Measurements from ENCODE around the gene STAM2.
"Not testable (repeated sequence)": the region's sequence is repeated elsewhere in the genome, so short reads cannot be mapped to it uniquely, and the experiment has no call there.

STAM2 gene

DNA sequence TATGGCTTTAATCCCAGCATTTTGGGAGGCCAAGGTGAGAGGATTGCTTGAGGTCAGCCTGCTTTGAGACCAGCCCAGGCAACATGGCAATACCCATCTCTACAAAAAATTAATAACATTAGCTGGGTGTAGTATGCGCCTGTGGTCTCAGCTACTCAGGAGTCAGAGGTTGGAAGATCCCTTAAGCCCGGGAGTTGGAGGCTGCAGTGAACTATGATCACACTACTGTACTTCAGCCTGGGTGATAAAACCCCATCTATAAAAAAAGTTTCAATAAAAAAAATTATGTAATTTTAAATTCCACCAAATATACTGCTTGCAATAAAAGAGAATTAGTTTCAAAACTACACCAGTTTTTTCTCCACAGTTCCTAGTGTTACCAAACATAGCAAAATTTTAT lies 53.4 kb downstream of the STAM2 start:
- H3K4me3 ChIP-seq (ENCODE audit: low read depth, low read length) = no peak overlapping the region
- no peak for TF ChIP-seq CTCF (IDR thresholded peaks at IDR 0.05; ENCODE audit: low read depth, low read length)

- TF ChIP-seq CTCF (IDR thresholded peaks at IDR 0.05; ENCODE audit: low read depth, low read length) = no peak
- H3K4me3 ChIP-seq (ENCODE audit: low read depth, low read length) = no peak overlapping the region
These were observed 55.1 kb downstream of the STAM2 start for GRCh38 chr2:152120430-152120829.

DNA sequence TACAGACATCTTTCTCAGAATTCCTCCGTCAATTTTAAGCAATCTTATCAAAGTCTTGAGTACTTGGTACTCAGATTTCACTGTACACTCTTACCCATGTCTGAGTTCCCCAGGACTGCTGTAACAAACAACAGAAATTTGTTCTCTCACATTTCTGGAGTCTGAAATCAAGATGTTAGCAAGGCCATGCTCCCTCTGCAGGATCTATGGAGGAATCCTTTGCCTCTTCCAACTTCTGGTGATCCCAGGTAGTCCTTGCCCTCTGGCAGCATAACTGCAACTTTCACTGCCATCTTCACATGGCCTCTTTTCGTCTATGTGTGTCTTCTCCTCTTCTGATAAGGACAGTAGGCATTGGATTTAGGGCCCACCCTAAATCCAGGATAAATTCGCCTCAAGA lies 59.6 kb downstream of the STAM2 start:
- TF ChIP-seq CTCF (IDR thresholded peaks at IDR 0.05; ENCODE audit: low read depth, low read length) = no peak
- no peak overlapping the region for H3K4me3 ChIP-seq (ENCODE audit: low read depth, low read length)

DNA sequence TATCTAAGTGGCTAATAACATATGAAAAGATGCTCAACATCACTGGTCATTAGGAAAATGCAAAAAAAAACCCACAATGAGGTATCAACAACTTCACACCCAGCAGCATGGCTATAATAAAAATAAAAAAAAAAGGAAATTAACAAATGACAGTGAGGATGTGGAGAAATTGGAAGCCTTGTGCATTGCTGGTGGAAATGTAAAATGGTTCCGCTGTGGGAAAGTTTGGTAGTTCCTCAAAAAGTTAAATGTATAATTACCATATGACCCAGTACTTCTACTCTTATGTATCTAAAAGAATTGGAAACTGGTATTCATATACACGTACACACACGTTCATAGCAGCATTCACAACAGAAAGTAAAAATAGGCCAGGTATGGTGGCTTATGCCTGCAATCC lies 61.2 kb downstream of the STAM2 start:
- no peak for TF ChIP-seq CTCF (IDR thresholded peaks at IDR 0.05; ENCODE audit: low read depth, low read length)
- no peak overlapping the region for H3K4me3 ChIP-seq (ENCODE audit: low read depth, low read length)

- H3K4me3 ChIP-seq (ENCODE audit: low read depth, low read length) = not testable (repeated sequence)
These were observed 68.4 kb downstream of the STAM2 start for GRCh38 chr2:152107140-152107539.

DNA sequence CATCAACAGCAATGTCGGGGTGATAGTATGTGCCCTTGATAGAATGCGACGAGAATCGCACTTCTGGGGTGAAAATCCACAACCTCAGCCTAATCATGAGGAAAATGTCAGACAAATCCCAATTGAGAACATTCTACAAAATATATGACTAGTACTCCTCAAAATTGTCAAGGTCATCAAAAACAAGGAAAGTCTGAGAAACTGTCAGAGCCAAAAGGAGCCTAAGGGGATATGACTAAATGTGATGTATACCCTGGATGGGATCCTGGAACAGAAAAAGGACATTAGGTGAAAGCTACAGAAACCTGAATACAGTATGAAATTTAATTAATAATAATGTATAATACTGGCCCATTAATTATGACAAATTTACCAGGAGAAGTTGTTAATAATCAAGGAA lies 69.1 kb downstream of the STAM2 start:
- no peak for TF ChIP-seq CTCF (IDR thresholded peaks at IDR 0.05; ENCODE audit: low read depth, low read length)
- H3K4me3 ChIP-seq (ENCODE audit: low read depth, low read length) = no peak overlapping the region

- TF ChIP-seq CTCF (IDR thresholded peaks at IDR 0.05; ENCODE audit: low read depth, low read length) = no peak
- H3K4me3 ChIP-seq (ENCODE audit: low read depth, low read length) = no peak overlapping the region
These were observed 72.3 kb downstream of the STAM2 start for GRCh38 chr2:152103271-152103670.

DNA sequence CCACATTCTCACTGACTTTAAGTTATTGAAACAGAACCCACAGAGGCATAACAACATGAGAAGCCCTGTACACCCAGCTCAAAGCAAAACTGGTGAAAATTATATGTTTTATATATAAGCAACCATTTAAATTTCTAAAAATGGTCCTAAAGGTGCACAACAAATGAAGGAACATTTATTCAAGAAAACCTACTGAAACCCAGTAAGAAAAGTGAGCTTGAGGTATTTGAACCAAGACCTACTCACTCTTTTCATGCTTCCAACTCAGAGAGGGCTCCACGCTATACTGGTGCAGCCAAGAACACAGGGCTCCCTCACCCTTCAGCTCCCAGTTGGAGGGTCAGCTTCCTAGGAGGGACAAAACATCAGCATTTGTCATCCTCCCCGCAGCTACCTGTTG lies 74.6 kb downstream of the STAM2 start:
- TF ChIP-seq CTCF (IDR thresholded peaks at IDR 0.05; ENCODE audit: low read depth, low read length) = no peak

More for the DNA sequence above, 74.6 kb downstream of the STAM2 start:
- no peak overlapping the region for H3K4me3 ChIP-seq (ENCODE audit: low read depth, low read length)

All from WI38 (cell line).